Measurements from ENCODE around the gene ERICH2.

Gene ERICH2

DNA sequence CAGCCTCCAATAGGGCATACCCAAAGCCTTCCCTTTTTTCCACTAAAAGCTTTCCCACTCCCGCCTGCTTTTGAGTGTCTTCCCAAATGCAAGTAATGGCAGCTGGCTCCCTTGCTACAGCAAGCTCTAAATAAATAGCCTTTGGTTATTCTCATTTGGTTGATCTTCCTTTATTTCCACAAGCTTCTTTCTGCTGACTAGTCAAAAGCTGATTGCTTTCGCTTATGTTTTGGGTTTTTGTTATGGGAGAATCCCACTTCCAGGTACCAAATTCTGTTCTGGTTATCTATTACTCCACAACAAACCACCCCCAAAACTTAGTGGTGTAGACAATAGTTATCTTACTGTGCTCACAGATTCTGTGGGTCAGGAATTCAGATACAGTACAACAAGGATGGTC lies 32.8 kb upstream of the ERICH2 start:
- no peak for ATAC-seq
- TF ChIP-seq PATZ1 (CRISPR knock-in tag; IDR thresholded peaks at IDR 0.05; ENCODE audit: borderline replicate concordance) (no peak), ZFP3 (CRISPR knock-in tag; IDR thresholded peaks at IDR 0.05) (no peak), RARB (CRISPR knock-in tag; IDR thresholded peaks at IDR 0.05) (no peak), CSDC2 (CRISPR knock-in tag; IDR thresholded peaks at IDR 0.05) (no peak), PPARA (CRISPR knock-in tag; IDR thresholded peaks at IDR 0.05; ENCODE audit: borderline replicate concordance) (no peak), CSRNP3 (CRISPR knock-in tag; IDR thresholded peaks at IDR 0.05) (no peak), OSR1 (CRISPR knock-in tag; IDR thresholded peaks at IDR 0.05) (no peak), ISL1 (CRISPR knock-in tag; IDR thresholded peaks at IDR 0.05) (no peak), ZNF70 (CRISPR knock-in tag; IDR thresholded peaks at IDR 0.05) (no peak), TOX (CRISPR knock-in tag; IDR thresholded peaks at IDR 0.05; ENCODE audit: borderline replicate concordance) (no peak), TCF4 (CRISPR knock-in tag; IDR thresholded peaks at IDR 0.05; ENCODE audit: borderline replicate concordance) (no peak), BACH2 (CRISPR knock-in tag; IDR thresholded peaks at IDR 0.05; ENCODE audit: borderline replicate concordance) (no peak)

DNA sequence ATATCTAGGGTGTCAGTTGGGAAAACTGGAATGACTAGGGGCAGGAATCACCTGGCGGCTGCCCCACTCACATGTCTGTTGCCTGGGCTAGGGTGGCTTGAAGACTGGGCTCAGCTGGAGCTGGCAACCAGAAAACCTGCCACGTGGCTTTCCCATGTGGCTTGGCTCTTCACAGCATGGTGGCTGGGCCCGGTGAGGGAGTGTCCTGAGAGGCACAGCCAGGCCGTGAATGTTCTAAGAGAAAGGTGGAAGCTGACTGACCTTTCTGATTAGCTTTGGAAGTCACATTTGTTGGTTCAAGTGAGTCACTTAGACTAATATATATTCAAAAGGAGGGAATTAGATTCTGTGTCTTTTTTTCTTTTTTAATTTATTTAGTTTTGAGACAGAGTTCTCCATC lies 32.4 kb upstream of the ERICH2 start:
- no peak for ATAC-seq
- TF ChIP-seq TOX (CRISPR knock-in tag; IDR thresholded peaks at IDR 0.05; ENCODE audit: borderline replicate concordance) = no peak
- TF ChIP-seq, protein P1, sequence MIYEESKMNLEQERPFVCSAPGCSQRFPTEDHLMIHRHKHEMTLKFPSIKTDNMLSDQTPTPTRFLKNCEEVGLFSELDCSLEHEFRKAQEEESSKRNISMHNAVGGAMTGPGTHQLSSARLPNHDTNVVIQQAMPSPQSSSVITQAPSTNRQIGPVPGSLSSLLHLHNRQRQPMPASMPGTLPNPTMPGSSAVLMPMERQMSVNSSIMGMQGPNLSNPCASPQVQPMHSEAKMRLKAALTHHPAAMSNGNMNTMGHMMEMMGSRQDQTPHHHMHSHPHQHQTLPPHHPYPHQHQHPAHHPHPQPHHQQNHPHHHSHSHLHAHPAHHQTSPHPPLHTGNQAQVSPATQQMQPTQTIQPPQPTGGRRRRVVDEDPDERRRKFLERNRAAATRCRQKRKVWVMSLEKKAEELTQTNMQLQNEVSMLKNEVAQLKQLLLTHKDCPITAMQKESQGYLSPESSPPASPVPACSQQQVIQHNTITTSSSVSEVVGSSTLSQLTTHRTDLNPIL (CRISPR knock-in tag; IDR thresholded peaks at IDR 0.05; ENCODE audit: low read depth) = no peak
- no peak for TF ChIP-seq OSR1 (CRISPR knock-in tag; IDR thresholded peaks at IDR 0.05)

GRCh38 chr2:170739048-170739447 lies 31.1 kb upstream of the ERICH2 start:
- ATAC-seq = peak; percentile 98
- TF ChIP-seq ZNF8 (CRISPR knock-in tag; IDR thresholded peaks at IDR 0.05) = no peak
- no peak for TF ChIP-seq ISL1 (CRISPR knock-in tag; IDR thresholded peaks at IDR 0.05)
- no peak for TF ChIP-seq CSDC2 (CRISPR knock-in tag; IDR thresholded peaks at IDR 0.05)
- no peak for TF ChIP-seq TOX (CRISPR knock-in tag; IDR thresholded peaks at IDR 0.05; ENCODE audit: borderline replicate concordance)
- TF ChIP-seq BACH2 (CRISPR knock-in tag; IDR thresholded peaks at IDR 0.05; ENCODE audit: borderline replicate concordance) = no peak
- TF ChIP-seq, protein P2, sequence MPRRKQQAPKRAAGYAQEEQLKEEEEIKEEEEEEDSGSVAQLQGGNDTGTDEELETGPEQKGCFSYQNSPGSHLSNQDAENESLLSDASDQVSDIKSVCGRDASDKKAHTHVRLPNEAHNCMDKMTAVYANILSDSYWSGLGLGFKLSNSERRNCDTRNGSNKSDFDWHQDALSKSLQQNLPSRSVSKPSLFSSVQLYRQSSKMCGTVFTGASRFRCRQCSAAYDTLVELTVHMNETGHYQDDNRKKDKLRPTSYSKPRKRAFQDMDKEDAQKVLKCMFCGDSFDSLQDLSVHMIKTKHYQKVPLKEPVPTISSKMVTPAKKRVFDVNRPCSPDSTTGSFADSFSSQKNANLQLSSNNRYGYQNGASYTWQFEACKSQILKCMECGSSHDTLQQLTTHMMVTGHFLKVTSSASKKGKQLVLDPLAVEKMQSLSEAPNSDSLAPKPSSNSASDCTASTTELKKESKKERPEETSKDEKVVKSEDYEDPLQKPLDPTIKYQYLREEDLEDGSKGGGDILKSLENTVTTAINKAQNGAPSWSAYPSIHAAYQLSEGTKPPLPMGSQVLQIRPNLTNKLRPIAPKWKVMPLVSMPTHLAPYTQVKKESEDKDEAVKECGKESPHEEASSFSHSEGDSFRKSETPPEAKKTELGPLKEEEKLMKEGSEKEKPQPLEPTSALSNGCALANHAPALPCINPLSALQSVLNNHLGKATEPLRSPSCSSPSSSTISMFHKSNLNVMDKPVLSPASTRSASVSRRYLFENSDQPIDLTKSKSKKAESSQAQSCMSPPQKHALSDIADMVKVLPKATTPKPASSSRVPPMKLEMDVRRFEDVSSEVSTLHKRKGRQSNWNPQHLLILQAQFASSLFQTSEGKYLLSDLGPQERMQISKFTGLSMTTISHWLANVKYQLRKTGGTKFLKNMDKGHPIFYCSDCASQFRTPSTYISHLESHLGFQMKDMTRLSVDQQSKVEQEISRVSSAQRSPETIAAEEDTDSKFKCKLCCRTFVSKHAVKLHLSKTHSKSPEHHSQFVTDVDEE (CRISPR knock-in tag; IDR thresholded peaks at IDR 0.05) = no peak
- TF ChIP-seq PPARA (CRISPR knock-in tag; IDR thresholded peaks at IDR 0.05; ENCODE audit: borderline replicate concordance) = no peak
- no peak for TF ChIP-seq RARB (CRISPR knock-in tag; IDR thresholded peaks at IDR 0.05)
- no peak for TF ChIP-seq TCF4 (CRISPR knock-in tag; IDR thresholded peaks at IDR 0.05; ENCODE audit: borderline replicate concordance)
- no peak for TF ChIP-seq ZFP30 (CRISPR knock-in tag; IDR thresholded peaks at IDR 0.05)
- TF ChIP-seq ESRRG (CRISPR knock-in tag; IDR thresholded peaks at IDR 0.05) = no peak
- TF ChIP-seq, protein P1 (CRISPR knock-in tag; IDR thresholded peaks at IDR 0.05; ENCODE audit: low read depth) = no peak
- TF ChIP-seq SNAI2 (CRISPR knock-in tag; IDR thresholded peaks at IDR 0.05) = no peak
- TF ChIP-seq OSR1 (CRISPR knock-in tag; IDR thresholded peaks at IDR 0.05) = no peak
- TF ChIP-seq ZC3H10 (CRISPR knock-in tag; IDR thresholded peaks at IDR 0.05) = no peak
- TF ChIP-seq PATZ1 (CRISPR knock-in tag; IDR thresholded peaks at IDR 0.05; ENCODE audit: borderline replicate concordance) = no peak
- TF ChIP-seq ARNTL (CRISPR knock-in tag; IDR thresholded peaks at IDR 0.05; ENCODE audit: borderline replicate concordance, low read depth) = no peak
- TF ChIP-seq ZFP3 (CRISPR knock-in tag; IDR thresholded peaks at IDR 0.05) = no peak

Data from SK-N-SH treated with all-trans-retinoic acid at 6 μM for 48 hours (cell line).